NCI-H1694 (cell line): ENCODE results near the gene WDR36.

ENCODE experiments used
- DNase-seq: peaks from one replicate; lab custom pipeline; 2025; lab: John Stamatoyannopoulos, UW

WDR36 gene

DNA sequence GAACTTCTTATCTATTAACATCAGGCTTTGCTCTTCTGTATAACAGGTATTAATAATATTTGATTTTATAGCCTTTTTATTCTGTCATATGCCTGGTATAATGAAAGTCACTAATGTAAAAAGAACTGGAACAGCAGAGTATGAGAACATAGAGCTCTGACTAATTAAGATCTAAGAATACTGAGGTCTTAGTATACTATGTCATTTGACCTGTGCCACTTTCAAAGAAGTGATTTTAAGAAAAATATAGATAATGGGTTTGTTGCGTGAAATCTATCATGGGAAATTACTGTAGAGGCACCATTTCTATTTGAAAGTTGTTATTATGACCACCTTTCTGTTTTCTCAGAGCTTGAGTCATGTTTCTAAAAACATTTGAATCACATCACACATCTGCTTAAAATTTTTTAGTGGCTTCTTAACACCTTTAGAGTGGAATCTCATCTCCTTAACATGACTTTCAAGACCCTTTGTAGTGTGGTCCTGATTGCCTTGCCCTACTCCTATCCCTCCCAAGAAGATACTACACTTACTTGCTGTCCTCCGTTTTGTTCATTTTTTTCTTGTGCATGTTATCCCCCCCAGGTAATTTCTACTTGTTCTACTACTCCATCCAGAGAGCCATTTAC is 14.3 kb downstream of the WDR36 start:
- DNase-seq = no peak

DNA sequence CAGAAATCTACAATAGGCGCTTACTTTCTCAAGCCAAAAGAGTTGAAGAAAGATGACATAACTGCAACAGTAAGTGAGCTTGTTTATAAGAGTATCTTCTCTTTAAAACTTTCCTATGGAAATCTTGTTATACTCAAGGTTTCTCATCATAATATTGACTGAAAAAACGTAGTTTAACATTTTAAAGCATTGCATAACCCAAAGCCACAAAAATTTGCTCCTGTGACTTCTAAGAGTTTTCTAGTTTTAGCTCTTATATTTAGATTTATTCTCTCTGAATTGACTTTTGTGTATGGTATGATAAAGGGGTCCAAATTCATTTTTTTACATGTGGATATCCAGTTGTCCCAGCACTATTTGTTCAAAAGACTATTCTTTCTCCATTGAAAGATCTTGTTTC is 15.2 kb downstream of the WDR36 start:
- DNase-seq = no peak

- DNase-seq = no peak
Measured at GRCh38 chr5:111111956-111112355, 19.8 kb downstream of the WDR36 start.

DNA sequence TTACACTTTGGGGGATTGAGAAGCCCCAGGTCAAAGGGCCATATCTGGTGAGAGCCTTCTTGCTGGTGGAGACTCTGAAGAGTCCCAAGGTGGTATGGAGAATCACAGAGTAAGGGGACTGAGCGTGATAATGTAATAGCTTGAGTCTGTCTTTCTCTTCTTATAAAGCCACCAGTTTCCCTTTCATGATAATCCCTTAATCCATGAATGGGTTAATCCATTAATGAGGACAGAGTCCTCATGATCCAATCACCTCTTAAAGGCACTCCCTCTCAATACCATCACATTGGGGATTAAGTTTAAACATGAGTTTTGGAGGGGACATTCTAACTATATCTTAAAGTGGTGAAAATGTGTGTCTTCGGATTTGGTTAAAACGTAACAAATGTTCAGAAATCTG is 21.5 kb downstream of the WDR36 start:
- no peak for DNase-seq

- no peak for DNase-seq
Measured at GRCh38 chr5:111115229-111115628, 23.1 kb downstream of the WDR36 start.

DNA sequence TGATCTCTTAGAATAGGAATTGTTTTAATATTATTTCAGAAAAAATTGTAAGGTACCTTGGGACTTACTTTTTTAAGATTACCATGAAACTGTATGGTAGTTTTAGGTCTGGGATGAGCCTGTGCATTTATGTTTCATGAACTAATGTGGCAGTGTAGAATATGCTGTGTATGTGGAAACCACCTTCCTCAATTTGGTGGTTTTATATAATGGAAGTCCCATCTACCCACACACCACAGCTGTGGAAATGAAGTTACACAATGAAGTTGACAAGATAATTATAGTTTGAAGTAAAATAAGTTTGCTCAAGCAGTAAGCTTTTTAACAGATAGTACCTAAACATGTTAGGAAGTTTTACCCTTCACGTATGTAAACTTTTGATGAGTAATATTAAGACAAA is 24.4 kb downstream of the WDR36 start:
- DNase-seq = no peak

- DNase-seq = no peak
Measured at GRCh38 chr5:111117136-111117535, 25.0 kb downstream of the WDR36 start.

DNA sequence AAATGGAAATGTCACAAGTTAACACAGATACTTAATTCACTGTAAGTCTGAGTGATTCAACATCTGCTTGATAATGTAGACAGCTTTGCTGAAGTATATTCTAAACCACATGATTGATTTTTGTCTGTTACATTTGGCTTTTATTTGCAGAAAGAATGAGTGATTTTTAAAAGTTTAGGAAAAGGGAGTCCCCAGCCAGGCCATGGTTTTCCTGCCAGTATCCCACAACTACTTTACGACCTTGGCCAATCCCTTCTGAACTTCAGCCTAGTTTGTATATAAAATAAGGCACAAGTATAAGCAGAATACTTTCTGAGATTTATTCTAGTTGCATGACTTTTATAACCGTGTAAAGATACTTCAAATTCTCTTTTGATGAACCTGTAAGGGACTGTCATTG is 27.1 kb downstream of the WDR36 start:
- no peak for DNase-seq

DNA sequence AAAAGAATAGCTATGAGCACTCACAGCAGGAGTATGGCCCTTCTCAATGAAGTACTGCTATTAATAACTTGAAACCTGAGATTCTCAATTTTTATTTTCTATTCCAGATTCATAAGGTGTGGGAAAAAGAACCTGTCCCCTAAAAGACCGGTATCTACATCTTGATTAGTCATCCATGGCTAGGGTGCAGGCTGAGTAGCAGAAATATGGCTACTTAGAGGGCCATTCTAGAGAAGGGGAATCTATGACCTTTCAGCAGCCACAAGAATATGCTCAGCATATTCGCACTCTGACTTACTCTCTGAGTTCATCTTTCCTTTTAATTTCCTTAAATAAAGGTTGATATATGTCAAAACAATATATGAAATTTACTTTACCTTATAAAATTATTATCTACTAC is 27.7 kb downstream of the WDR36 start:
- no peak for DNase-seq

DNA sequence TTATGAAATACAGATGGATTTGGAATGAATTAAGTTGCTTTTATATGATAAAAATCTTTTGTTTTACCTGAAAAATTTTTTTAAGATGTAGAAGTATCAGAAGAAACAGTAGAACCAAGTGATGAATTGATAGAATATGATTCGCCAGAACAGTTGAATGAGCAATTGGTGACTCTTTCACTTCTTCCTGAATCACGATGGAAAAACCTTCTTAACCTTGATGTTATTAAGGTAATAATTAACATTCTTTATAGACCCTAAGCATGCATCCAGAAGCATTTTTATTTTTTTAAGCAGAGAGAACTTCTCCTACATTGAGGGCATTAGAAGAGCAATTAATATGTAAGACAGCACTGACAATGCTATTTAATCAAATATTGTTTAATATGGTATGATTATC is 28.8 kb downstream of the WDR36 start:
- no peak for DNase-seq

GRCh38 chr5:111121926-111122325 is 29.8 kb downstream of the WDR36 start:
- no peak for DNase-seq

GRCh38 chr5:111122398-111122797 is 30.2 kb downstream of the WDR36 start:
- no peak for DNase-seq

DNA sequence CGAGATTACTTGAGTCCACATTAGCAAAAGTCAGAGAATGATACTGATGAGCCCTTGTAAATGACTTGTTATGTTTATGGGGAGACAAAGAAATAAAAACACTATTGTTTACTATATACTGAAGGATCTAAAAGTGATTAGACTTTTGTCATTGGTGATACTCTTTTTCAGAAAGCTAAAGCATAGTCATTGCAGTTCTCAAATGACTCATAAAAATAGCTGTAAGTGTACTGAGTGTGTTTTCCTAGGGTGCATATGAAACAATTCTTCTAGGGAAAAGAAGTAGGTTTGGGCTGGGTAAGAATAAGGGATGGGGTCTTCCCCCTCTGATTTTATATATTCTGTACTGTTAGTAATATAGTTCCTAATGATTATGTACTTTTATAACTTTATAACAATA is 32.6 kb downstream of the WDR36 start:
- no peak for DNase-seq

DNA sequence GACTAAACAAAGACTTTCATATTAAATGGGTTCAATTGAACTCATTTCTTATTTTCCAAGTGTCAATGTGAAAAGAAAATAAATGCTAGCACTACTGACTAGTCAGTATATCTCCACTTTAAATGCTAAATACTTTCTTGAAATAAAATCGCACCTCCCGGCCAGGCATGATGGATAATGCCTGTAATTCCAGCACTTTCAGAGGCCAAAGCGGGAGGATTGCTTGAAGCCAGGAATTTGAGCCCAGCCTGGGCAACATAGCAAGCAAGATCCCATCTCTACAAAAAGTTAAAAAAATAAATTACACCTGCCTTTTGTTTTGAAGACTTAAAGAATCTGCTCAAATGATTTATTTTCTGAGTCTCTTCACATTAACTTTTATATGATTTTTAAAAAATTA is 34.7 kb downstream of the WDR36 start:
- DNase-seq = no peak

DNA sequence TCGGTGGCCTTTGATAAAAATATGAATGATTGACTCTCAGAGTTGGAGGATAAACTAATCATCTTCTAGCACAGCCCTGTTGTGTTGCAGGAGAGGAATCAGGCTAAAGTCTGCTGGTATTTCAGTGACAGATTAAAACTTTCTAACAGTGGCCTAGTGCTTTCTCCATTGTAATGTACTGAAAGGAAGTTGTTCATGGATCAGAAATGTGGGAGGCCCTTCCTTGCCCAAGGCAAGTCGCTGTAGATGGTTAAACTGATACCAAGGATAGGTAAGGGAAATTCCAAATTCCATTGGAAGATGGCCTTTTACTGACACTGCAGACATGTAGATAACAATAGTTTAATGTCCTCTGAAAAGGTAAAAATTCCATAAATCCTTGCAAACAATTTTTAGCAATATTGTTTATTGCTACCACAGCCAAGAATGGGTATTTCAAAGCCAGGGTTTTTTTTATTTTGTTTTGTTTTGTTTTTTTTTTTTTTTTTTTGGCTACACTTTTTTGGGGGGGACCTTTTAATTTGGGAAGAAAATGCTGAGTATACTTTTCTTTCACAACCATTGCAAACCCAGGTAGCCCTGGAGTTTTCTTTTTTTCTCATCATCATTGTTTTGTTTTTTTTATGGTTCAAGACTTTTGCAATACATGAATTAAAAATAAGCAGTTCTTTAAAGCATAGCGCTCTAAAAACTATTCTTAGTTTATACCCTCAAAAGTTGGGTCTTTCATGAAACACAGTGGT is 35.5 kb downstream of the WDR36 start:
- no peak for DNase-seq

DNA sequence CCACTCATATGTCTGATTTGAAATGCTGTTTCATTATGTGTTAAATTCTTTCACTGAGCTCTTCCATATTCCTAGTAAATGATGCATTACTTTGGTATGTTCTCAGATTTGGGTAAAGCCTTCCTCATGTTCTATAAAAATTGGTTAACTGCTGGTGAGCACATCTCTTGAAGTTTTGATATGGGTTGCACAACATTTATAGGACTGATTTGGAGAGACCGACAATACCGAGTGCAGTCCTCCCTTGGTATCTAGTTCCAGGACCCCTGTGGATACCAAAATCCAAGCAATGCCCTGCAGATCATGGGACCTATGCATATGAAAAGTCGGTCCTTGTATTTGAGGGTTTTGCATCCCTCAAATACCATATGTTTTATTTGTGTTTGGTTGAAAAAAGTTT is 37.8 kb downstream of the WDR36 start:
- DNase-seq = no peak

DNA sequence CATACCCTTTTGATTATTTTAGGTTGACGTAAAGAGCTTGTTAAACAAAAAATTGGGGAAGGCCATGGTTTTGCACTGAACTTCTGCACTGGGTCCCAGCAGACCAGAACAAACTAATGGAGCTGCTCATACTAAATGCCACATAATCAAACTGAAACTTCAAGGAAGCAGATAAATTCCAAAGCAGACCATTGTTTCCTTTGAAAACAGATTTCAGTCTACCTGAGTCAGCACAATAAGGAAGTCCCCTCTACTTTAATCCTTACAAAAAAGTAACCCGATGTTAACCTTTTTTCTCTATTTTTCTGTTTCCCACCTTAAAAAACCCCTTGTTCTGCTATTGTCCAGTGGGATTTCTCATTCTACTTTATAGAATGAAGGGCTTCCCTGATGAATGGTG is 39.2 kb downstream of the WDR36 start:
- DNase-seq = no peak

GRCh38 chr5:111132076-111132475 is 39.9 kb downstream of the WDR36 start:
- no peak for DNase-seq

DNA sequence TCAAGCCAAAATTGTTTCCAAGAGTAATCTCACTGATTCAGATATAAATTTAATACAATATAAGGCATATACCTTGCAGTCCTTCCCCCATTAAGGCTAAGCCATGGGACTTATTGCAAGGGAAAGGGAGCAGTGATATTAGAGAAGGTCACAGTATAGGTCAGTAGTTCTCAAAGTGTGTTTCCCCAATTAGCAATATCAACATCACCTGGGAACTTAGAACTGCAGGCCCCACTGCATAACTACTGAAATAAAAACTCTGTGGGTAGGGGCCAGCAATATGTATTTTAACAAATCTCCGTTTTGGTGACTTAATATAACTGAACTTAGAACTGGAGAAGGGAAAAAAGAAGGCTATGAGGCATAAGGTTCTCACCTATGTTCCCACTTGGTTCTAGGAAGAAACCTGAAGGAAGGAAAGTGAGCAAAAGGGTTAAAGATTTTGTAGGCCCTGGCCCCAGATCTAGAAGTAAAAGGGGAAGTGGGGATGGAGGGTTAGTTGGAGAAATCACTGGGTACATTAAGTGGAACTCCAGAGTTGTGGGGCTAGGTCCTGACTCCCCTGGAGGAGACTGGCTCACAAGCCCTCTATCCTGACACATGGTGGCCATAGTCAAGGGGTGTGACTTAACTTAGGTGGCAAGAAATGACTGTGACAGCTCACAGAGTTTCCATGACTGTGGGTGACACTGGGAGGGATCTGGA is 40.7 kb downstream of the WDR36 start:
- DNase-seq = no peak

DNA sequence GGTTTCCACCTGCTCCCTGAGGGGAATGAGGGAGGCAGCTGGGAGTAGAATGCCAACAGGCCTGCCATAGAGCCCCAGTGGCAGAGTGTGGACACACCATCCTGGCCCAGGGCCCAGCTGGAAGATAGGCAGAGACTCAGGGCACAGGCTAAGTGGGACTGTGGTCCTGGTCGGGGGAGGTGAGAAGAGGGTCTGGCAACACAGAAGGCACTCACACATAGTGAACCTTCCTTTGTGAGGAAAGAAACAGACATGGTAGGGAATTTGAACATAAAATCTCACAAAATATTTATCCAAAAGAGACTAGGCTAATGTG is 41.2 kb downstream of the WDR36 start:
- no peak for DNase-seq

DNA sequence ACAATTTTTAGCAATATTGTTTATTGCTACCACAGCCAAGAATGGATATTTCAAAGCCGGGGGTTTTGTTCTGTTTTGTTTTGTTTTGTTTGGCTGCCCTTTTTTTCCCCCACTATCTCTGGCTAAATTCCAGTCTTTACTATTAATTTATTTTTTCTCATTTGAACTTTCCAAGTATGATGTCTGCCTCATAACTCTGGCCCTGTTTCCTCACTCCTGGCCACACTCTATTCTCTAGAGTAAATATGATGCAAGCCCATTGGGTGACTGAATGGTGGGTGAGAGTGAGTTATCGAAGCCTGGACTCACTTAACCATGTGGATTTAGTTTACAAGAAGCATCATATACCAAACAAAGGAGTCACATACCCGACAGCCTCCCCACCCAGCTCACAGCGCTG is 41.9 kb downstream of the WDR36 start:
- no peak for DNase-seq

- DNase-seq = no peak
Measured at GRCh38 chr5:111134864-111135263, 42.7 kb downstream of the WDR36 start.

- DNase-seq = no peak
Measured at GRCh38 chr5:111135363-111135762, 43.2 kb downstream of the WDR36 start.

GRCh38 chr5:111135946-111136345 is 43.8 kb downstream of the WDR36 start:
- DNase-seq = no peak
